ENCODE data around the gene CYP2D6.
"Not testable (repeated sequence)": the region's sequence is repeated elsewhere in the genome, so short reads cannot be mapped to it uniquely, and the experiment has no call there.

CYP2D6 gene

GRCh38 chr22:42134100-42135020 lies 3.8 kb upstream of the CYP2D6 start:
- H3K27ac ChIP-seq (ENCODE audit: low read depth in 2 of 2, low read length in 2 of 2) = no peak overlapping the region
- H3K4me3 ChIP-seq (ENCODE audit: low read length in 2 of 2) = no peak overlapping the region
- H3K27me3 ChIP-seq (ENCODE audit: control insufficient read depth in 2 of 2, insufficient read depth in 2 of 2, low read length in 2 of 2) = no peaks in the 10 kb centered on the region
- no peaks in the 10 kb centered on the region for H3K9me3 ChIP-seq (ENCODE audit: control insufficient read depth in 2 of 2, low read length in 2 of 2)
- peaks cover 0 to 3% of the 10 kb centered on the region in 2 donors for H3K4me1 ChIP-seq (ENCODE audit: control insufficient read depth in 2 of 2, insufficient read depth in 2 of 2, low read length in 2 of 2)
- peaks cover 0 to 4% of the 10 kb centered on the region in 2 donors for H3K36me3 ChIP-seq (ENCODE audit: control insufficient read depth in 2 of 2, insufficient read depth in 2 of 2, low read length in 2 of 2)
- no peak overlapping the region for H3K9ac ChIP-seq (ENCODE audit: low read depth in 1 of 2, low read length in 2 of 2)

- H3K27me3 ChIP-seq (ENCODE audit: control insufficient read depth in 2 of 2, insufficient read depth in 2 of 2, low read length in 2 of 2) = no peaks in the 10 kb centered on the region
These were observed 1.8 kb upstream of the CYP2D6 start for GRCh38 chr22:42132457-42132856.

GRCh38 chr22:42131562-42131961 lies 952 bp upstream of the CYP2D6 start:
- Histone ChIP-seq H3K27me3 (ENCODE audit: control insufficient read depth in 2 of 2, insufficient read depth in 2 of 2, low read length in 2 of 2) (no peaks in the 10 kb centered on the region), H3K27ac (ENCODE audit: low read depth in 2 of 2, low read length in 2 of 2) (no peak overlapping the region), H3K4me1 (ENCODE audit: control insufficient read depth in 2 of 2, insufficient read depth in 2 of 2, low read length in 2 of 2) (peaks cover 2 to 6% of the 10 kb centered on the region in 2 donors), H3K9ac (ENCODE audit: low read depth in 1 of 2, low read length in 2 of 2) (no peak overlapping the region), H3K9me3 (ENCODE audit: control insufficient read depth in 2 of 2, low read length in 2 of 2) (no peaks in the 10 kb centered on the region), H3K4me3 (ENCODE audit: low read length in 2 of 2) (no peak overlapping the region), H3K36me3 (ENCODE audit: control insufficient read depth in 2 of 2, insufficient read depth in 2 of 2, low read length in 2 of 2) (no peaks in the 10 kb centered on the region)

More at GRCh38 chr22:42132457-42132856, 1.8 kb upstream of the CYP2D6 start:
- H3K4me3 ChIP-seq (ENCODE audit: low read length in 2 of 2) = no peak overlapping the region
- peaks cover 2 to 6% of the 10 kb centered on the region in 2 donors for H3K4me1 ChIP-seq (ENCODE audit: control insufficient read depth in 2 of 2, insufficient read depth in 2 of 2, low read length in 2 of 2)
- H3K36me3 ChIP-seq (ENCODE audit: control insufficient read depth in 2 of 2, insufficient read depth in 2 of 2, low read length in 2 of 2) = no peaks in the 10 kb centered on the region
- no peak overlapping the region for H3K9ac ChIP-seq (ENCODE audit: low read depth in 1 of 2, low read length in 2 of 2)
- no peaks in the 10 kb centered on the region for H3K9me3 ChIP-seq (ENCODE audit: control insufficient read depth in 2 of 2, low read length in 2 of 2)
- no peak overlapping the region for H3K27ac ChIP-seq (ENCODE audit: low read depth in 2 of 2, low read length in 2 of 2)

- not testable (repeated sequence) for H3K4me3 ChIP-seq (ENCODE audit: low read length in 2 of 2); H3K9ac ChIP-seq (ENCODE audit: low read depth in 1 of 2, low read length in 2 of 2); H3K9me3 ChIP-seq (ENCODE audit: control insufficient read depth in 2 of 2, low read length in 2 of 2); H3K36me3 ChIP-seq (ENCODE audit: control insufficient read depth in 2 of 2, insufficient read depth in 2 of 2, low read length in 2 of 2); H3K27me3 ChIP-seq (ENCODE audit: control insufficient read depth in 2 of 2, insufficient read depth in 2 of 2, low read length in 2 of 2); H3K4me1 ChIP-seq (ENCODE audit: control insufficient read depth in 2 of 2, insufficient read depth in 2 of 2, low read length in 2 of 2)
- H3K27ac ChIP-seq (ENCODE audit: low read depth in 2 of 2, low read length in 2 of 2) = peak overlapping the region in 1 of 2 donors; percentile 9
These were observed 428 bp downstream of the CYP2D6 start for GRCh38 chr22:42130182-42130581.

GRCh38 chr22:42128776-42129694 lies 1.6 kb downstream of the CYP2D6 start:
- H3K4me3 ChIP-seq (ENCODE audit: low read length in 2 of 2); H3K27me3 ChIP-seq (ENCODE audit: control insufficient read depth in 2 of 2, insufficient read depth in 2 of 2, low read length in 2 of 2); H3K36me3 ChIP-seq (ENCODE audit: control insufficient read depth in 2 of 2, insufficient read depth in 2 of 2, low read length in 2 of 2); H3K9me3 ChIP-seq (ENCODE audit: control insufficient read depth in 2 of 2, low read length in 2 of 2); H3K4me1 ChIP-seq (ENCODE audit: control insufficient read depth in 2 of 2, insufficient read depth in 2 of 2, low read length in 2 of 2); H3K27ac ChIP-seq (ENCODE audit: low read depth in 2 of 2, low read length in 2 of 2): not testable (repeated sequence)
- H3K9ac ChIP-seq (ENCODE audit: low read depth in 1 of 2, low read length in 2 of 2) = peak overlapping the region in 1 of 2 donors; percentile 26

- H3K4me3 ChIP-seq (ENCODE audit: low read length in 2 of 2) = not testable (repeated sequence)
These were observed 2.6 kb downstream of the CYP2D6 start for GRCh38 chr22:42128007-42128406.

GRCh38 chr22:42127606-42128005 lies 3.0 kb downstream of the CYP2D6 start:
- H3K4me3 ChIP-seq (ENCODE audit: low read length in 2 of 2) = no peak overlapping the region
- H3K36me3 ChIP-seq (ENCODE audit: control insufficient read depth in 2 of 2, insufficient read depth in 2 of 2, low read length in 2 of 2) = no peaks in the 10 kb centered on the region
- H3K9ac ChIP-seq (ENCODE audit: low read depth in 1 of 2, low read length in 2 of 2) = no peak overlapping the region
- H3K27me3 ChIP-seq (ENCODE audit: control insufficient read depth in 2 of 2, insufficient read depth in 2 of 2, low read length in 2 of 2) = no peaks in the 10 kb centered on the region
- no peaks in the 10 kb centered on the region for H3K9me3 ChIP-seq (ENCODE audit: control insufficient read depth in 2 of 2, low read length in 2 of 2)
- H3K27ac ChIP-seq (ENCODE audit: low read depth in 2 of 2, low read length in 2 of 2) = no peak overlapping the region
- peaks cover 2 to 6% of the 10 kb centered on the region in 2 donors for H3K4me1 ChIP-seq (ENCODE audit: control insufficient read depth in 2 of 2, insufficient read depth in 2 of 2, low read length in 2 of 2)

More at GRCh38 chr22:42128007-42128406, 2.6 kb downstream of the CYP2D6 start:
- not testable (repeated sequence) for H3K27me3 ChIP-seq (ENCODE audit: control insufficient read depth in 2 of 2, insufficient read depth in 2 of 2, low read length in 2 of 2); H3K9ac ChIP-seq (ENCODE audit: low read depth in 1 of 2, low read length in 2 of 2); H3K4me1 ChIP-seq (ENCODE audit: control insufficient read depth in 2 of 2, insufficient read depth in 2 of 2, low read length in 2 of 2); H3K9me3 ChIP-seq (ENCODE audit: control insufficient read depth in 2 of 2, low read length in 2 of 2); H3K27ac ChIP-seq (ENCODE audit: low read depth in 2 of 2, low read length in 2 of 2); H3K36me3 ChIP-seq (ENCODE audit: control insufficient read depth in 2 of 2, insufficient read depth in 2 of 2, low read length in 2 of 2)

- not testable (repeated sequence) for H3K27me3 ChIP-seq (ENCODE audit: control insufficient read depth in 2 of 2, insufficient read depth in 2 of 2, low read length in 2 of 2); H3K9ac ChIP-seq (ENCODE audit: low read depth in 1 of 2, low read length in 2 of 2); H3K9me3 ChIP-seq (ENCODE audit: control insufficient read depth in 2 of 2, low read length in 2 of 2); H3K27ac ChIP-seq (ENCODE audit: low read depth in 2 of 2, low read length in 2 of 2); H3K4me1 ChIP-seq (ENCODE audit: control insufficient read depth in 2 of 2, insufficient read depth in 2 of 2, low read length in 2 of 2); H3K4me3 ChIP-seq (ENCODE audit: low read length in 2 of 2); H3K36me3 ChIP-seq (ENCODE audit: control insufficient read depth in 2 of 2, insufficient read depth in 2 of 2, low read length in 2 of 2)
These were observed 7.1 kb downstream of the CYP2D6 start for GRCh38 chr22:42123529-42123928.

GRCh38 chr22:42120231-42121021 lies 10.2 kb downstream of the CYP2D6 start:
- peak overlapping the region in 1 of 2 donors; percentile 22 for H3K27ac ChIP-seq (ENCODE audit: low read depth in 2 of 2, low read length in 2 of 2)
- H3K4me3 ChIP-seq (ENCODE audit: low read length in 2 of 2); H3K9ac ChIP-seq (ENCODE audit: low read depth in 1 of 2, low read length in 2 of 2); H3K27me3 ChIP-seq (ENCODE audit: control insufficient read depth in 2 of 2, insufficient read depth in 2 of 2, low read length in 2 of 2); H3K4me1 ChIP-seq (ENCODE audit: control insufficient read depth in 2 of 2, insufficient read depth in 2 of 2, low read length in 2 of 2); H3K9me3 ChIP-seq (ENCODE audit: control insufficient read depth in 2 of 2, low read length in 2 of 2); H3K36me3 ChIP-seq (ENCODE audit: control insufficient read depth in 2 of 2, insufficient read depth in 2 of 2, low read length in 2 of 2): not testable (repeated sequence)

All from mucosa of rectum (tissue), 2 donors.